GM10248 (cell line): ENCODE measurements around the gene NUDT22.

Experiments
- CTCF ChIA-PET: fragments of 300-600 bp; sonication (Branson Sonifier 250); formaldehyde crosslinking; extraction: SDS; loops from one replicate; lab custom pipeline; 2021; ENCODE audit warnings: antibody characterized with exemption; lab: Yijun Ruan, JAX
- POLR2A ChIA-PET: fragments of 350-650 bp; sonication (Branson Sonifier 250); formaldehyde crosslinking; extraction: SDS; loops from one replicate; lab custom pipeline; 2020; ENCODE audit warnings: antibody characterized with exemption; lab: Yijun Ruan, JAX
- DNase-seq: peaks from one replicate; pipeline ENCODE4 v3.0.0; 2012; ENCODE audit errors: extremely low spot score
- TF ChIP-seq, protein P1 (sequence below): IDR thresholded peaks from 2 replicates; pipeline ENCODE4 v1.5.1; 2012; ENCODE audit warnings: mild to moderate bottlenecking, low read depth; ENCODE audit errors: extremely low read depth, missing control alignments, control extremely low read depth

Gene NUDT22

DNA sequence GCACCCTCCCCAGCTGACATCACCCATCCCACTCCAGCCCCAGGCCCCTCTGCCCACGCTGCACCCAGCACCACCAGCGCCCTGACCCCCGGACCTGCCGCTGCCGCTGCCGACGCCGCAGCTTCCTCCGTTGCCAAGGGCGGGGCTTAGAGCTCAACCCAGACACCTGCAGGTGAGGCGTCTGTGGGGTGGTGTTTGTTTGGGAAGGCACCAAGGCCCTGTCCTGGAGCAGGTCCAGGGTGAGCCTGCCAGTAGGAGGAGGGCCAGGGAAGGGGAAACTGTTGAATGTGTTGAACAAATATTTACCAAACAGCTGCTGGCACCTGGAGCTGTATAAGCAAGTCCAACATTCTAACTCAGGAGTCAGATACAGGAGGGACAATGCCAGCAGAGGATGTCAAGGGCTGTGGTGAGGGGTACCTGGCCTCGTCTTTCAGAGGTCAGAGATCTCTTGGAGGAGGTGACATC is 11.4 kb downstream of the NUDT22 start:
- POLR2A ChIA-PET: no interaction called here
- CTCF ChIA-PET: interaction anchor here (1.1 to 30.9 kb wide), 4 partner anchors 8 to 27 kb away, joined by 3 to 368 read pairs (median 10); partner anchors contain the start of genes FERMT3, NUDT22 and TRPT1
- DNase-seq: no peak
- TF ChIP-seq, protein P1, sequence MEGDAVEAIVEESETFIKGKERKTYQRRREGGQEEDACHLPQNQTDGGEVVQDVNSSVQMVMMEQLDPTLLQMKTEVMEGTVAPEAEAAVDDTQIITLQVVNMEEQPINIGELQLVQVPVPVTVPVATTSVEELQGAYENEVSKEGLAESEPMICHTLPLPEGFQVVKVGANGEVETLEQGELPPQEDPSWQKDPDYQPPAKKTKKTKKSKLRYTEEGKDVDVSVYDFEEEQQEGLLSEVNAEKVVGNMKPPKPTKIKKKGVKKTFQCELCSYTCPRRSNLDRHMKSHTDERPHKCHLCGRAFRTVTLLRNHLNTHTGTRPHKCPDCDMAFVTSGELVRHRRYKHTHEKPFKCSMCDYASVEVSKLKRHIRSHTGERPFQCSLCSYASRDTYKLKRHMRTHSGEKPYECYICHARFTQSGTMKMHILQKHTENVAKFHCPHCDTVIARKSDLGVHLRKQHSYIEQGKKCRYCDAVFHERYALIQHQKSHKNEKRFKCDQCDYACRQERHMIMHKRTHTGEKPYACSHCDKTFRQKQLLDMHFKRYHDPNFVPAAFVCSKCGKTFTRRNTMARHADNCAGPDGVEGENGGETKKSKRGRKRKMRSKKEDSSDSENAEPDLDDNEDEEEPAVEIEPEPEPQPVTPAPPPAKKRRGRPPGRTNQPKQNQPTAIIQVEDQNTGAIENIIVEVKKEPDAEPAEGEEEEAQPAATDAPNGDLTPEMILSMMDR: no peak

DNA sequence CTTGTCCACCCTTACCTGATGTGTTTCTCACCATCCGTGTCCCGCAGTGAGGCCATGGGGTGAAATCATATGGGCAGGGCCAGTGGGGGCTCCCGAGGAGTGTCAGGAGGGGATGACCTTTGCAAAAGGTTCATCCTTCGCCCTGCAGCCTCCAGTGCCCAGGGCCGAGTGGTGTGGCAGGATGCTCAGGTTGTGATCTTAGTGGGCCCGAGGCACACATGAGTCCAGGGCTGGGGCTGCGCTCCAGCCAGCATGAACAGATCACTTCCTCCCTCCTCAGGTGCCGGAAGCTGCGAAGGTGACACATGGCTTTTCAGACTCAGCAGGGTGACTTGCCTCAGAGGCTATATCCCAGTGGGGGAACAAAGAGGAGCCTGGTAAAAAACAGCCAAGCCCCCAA is 12.0 kb downstream of the NUDT22 start:
- TF ChIP-seq, protein P1: no peak
- ChIA-PET POLR2A (interaction anchor here (1.2 kb wide), 1 partner anchor 57 kb away, joined by 3 read pairs; no protein-coding TSS in a partner anchor), CTCF (interaction anchor here (1.1 to 30.9 kb wide), 3 partner anchors 12 to 28 kb away, joined by 3 to 368 read pairs (median 16); partner anchors contain the start of genes FERMT3, NUDT22 and TRPT1)
- DNase-seq: no peak

DNA sequence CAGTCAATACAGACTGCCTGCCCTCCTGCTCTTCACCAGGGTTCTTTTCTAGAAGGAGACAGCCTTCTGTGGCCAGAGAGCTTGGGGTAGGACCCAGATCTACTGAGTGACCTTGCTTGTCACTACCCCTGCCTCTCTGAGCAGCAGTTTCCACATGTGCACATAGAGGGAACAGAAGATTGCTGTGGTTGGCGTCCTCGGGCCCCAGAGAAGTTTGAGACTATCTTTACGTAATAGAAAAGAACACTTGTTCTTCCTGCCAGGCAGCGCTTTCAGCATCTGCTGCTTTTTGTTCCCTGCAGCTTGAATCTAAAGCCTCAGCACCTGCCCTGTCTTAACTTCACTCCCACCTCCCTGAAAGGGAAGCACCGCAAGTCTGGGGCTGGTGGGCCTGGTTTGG is 12.9 kb downstream of the NUDT22 start:
- no peak for DNase-seq
- POLR2A ChIA-PET: interaction anchor here (1.1 to 1.2 kb wide), 2 partner anchors 53 to 58 kb away, joined by 3 to 4 read pairs; partner anchors contain the start of gene STIP1
- TF ChIP-seq, protein P1: no peak
- CTCF ChIA-PET: interaction anchor here (3.9 to 30.9 kb wide), 2 partner anchors 12 to 29 kb away, joined by 27 to 368 read pairs; partner anchors contain the start of genes FERMT3 and PLCB3

DNA sequence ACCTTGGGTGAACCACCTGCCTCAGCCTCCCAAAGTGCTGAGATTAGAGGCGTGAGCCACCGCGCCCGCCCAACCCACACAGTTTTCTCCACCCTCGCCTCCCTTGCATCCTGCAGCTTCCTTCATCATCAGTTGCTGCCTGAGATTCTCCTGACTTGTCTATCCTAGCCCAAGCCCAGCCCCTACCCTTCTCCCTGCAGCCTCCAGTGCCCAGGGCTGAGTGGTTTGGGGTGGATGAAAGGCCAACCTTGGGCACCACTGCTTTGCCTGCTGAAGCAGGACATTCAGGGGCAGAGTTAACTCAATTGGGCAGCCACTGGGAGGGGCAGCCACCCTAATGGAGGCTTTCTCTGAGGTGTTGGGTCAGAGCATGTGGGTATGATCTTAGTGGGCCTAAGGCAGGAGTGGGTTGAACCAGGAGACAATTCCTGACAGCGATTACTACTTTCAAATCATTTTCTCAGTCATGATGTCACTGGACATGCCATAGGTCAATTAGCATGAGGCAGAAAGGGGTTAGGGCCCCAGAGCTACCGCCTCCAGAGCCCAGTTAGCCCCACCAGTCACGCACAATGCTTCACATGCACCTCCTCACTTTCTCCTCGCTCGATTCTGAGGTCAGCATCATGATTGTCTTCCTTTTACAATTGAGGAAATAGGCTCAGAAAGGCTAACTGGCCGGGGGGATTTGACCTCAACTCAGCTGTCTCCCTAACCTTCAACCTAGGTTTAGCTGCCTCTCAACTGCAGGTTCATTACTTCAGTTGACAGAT is 13.8 kb downstream of the NUDT22 start:
- ChIA-PET CTCF (interaction anchor here (1.4 to 30.9 kb wide), 3 partner anchors 11 to 65 kb away, joined by 4 to 368 read pairs (median 27); partner anchors contain the start of genes FERMT3 and PLCB3), POLR2A (interaction anchor here (1.1 kb wide), 1 partner anchor 54 kb away, joined by 4 read pairs; the partner anchor contains the start of gene STIP1)
- DNase-seq: peak; percentile 73
- TF ChIP-seq, protein P1: no peak

DNA sequence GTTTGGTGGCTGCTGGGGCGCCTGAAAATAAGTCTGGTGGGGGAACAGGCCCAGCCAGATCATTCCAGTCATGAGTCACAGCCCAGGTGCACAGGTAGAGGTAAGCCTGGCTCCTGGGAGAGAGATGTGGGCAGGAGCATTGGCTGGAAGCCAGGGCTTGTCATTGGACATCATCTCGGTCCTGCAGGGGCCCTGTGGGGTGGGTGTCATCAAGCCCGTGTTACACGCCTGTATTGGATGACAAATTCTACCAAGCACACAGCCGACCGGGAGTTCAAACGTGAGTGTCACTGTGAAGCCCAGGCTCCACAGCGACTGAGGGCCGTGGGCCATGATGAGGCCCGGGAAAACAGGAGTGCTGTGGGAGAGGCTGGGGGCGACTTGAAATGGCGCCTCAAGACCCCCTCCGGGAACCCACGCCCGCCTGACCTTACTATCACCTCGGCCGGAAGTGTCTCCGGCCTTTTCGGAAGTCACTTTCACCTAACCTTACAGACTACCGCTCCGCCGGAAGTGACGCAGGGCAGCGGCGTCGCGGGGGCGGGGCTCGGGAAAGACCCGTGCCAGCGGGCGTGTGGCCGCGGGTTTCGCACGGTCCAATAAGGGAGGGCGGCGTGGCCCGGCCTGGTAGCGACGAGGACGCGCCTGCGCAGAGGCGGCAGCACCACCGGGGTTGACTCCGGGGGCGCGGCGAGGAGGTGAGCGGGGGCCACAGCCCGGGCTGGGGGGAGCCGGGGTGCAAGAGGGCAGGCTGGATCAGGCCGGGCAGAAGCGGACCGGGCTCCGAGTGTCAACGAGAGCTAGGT is 14.6 kb downstream of the NUDT22 start, which contains the start of gene FKBP2:
TSS of gene FKBP2 (plus strand) at position 661 of the 806 bp plus-strand sequence. CDS start 1,293 bp downstream, outside the sequence.
- TF ChIP-seq, protein P1: no peak
- CTCF ChIA-PET: interaction anchor here (0.8 to 30.9 kb wide), 5 partner anchors 10 to 91 kb away, joined by 3 to 368 read pairs (median 5); partner anchors contain the start of genes FERMT3, NUDT22, PLCB3 and TRPT1
- POLR2A ChIA-PET: interaction anchor here (0.6 to 1.6 kb wide), 12 partner anchors 9 to 1890 kb away, joined by 3 to 13 read pairs (median 5); partner anchors contain the start of genes FERMT3, NUDT22, PRDX5 and STIP1
- DNase-seq: peak; percentile 93
